OCI-LY3 (cell line): ENCODE measurements around the gene MOB3C.

Experiments used
- H2AFZ ChIP-seq: fragments of 200-600, 300-600 bp; shearing (Covaris generic); 2 replicates; pipeline ENCODE4 v1.6.0; 2014; ENCODE audit warnings: antibody characterized with exemption, low read depth, low read length
- H3K27ac ChIP-seq: fragments of 200-600, 300-600 bp; sonication (generic); 2 replicates; pipeline ENCODE4 v1.5.1; 2014; ENCODE audit warnings: mild to moderate bottlenecking, low read length, moderate library complexity, mixed read lengths
- H3K27me3 ChIP-seq: fragments of 200-600, 300-600 bp; sonication (generic); 2 replicates; pipeline ENCODE4 v1.6.1; 2014; ENCODE audit warnings: low read depth, low read length, mixed read lengths
- H3K36me3 ChIP-seq: fragments of 200-600, 300-600 bp; sonication (generic); replicated peaks from 2 replicates; pipeline ENCODE3; 2014; ENCODE audit warnings: low read depth, low read length, mixed read lengths
- H3K4me1 ChIP-seq: fragments of 300-600, 200-600 bp; sonication (generic); 2 replicates; pipeline ENCODE4 v1.6.1; 2014; ENCODE audit warnings: low read length, mixed read lengths
- H3K4me2 ChIP-seq: fragments of 200-600, 300-600 bp; sonication (generic); 2 replicates; pipeline ENCODE4 v1.6.1; 2014; ENCODE audit warnings: low read length, mixed read lengths
- H3K4me3 ChIP-seq: fragments of 300-600, 200-600 bp; sonication (generic); 2 replicates; pipeline ENCODE4 v1.5.1; 2014; ENCODE audit warnings: antibody characterized with exemption, mild to moderate bottlenecking, low read length, moderate library complexity
- H3K79me2 ChIP-seq: fragments of 300-600, 200-600 bp; shearing (Covaris generic); 2 replicates; pipeline ENCODE4 v1.6.1; 2014; ENCODE audit warnings: mild to moderate bottlenecking, low read length, mixed read lengths
- H3K9ac ChIP-seq: fragments of 300-600, 200-600 bp; shearing (Covaris generic); 2 replicates; pipeline ENCODE4 v1.6.0; 2014; ENCODE audit warnings: mild to moderate bottlenecking, low read length, moderate library complexity
- H3K9me3 ChIP-seq: fragments of 200-600, 300-600 bp; shearing (Covaris generic); 2 replicates; pipeline ENCODE4 v1.6.1; 2014; ENCODE audit warnings: low read length, mixed read lengths; ENCODE audit not compliant: insufficient read depth
- H4K20me1 ChIP-seq: fragments of 200-600, 300-600 bp; sonication (generic); 2 replicates; pipeline ENCODE4 v1.6.1; 2016; ENCODE audit warnings: low read length, mixed read lengths; ENCODE audit not compliant: insufficient read depth
- EZH2phosphoT487 ChIP-seq: fragments of 200-600 bp; shearing (Covaris generic); IDR thresholded peaks from 2 replicates; pipeline ENCODE4 v1.6.1; 2018; ENCODE audit warnings: antibody characterized with exemption, mixed run types, low read depth
- TF ChIP-seq, protein P1 (sequence below): fragments of 200-600, 300-600 bp; sonication (generic); IDR thresholded peaks from 2 replicates; pipeline ENCODE4 v1.5.1; 2014; ENCODE audit warnings: antibody characterized with exemption, low read length, low read depth

The MOB3C gene

DNA sequence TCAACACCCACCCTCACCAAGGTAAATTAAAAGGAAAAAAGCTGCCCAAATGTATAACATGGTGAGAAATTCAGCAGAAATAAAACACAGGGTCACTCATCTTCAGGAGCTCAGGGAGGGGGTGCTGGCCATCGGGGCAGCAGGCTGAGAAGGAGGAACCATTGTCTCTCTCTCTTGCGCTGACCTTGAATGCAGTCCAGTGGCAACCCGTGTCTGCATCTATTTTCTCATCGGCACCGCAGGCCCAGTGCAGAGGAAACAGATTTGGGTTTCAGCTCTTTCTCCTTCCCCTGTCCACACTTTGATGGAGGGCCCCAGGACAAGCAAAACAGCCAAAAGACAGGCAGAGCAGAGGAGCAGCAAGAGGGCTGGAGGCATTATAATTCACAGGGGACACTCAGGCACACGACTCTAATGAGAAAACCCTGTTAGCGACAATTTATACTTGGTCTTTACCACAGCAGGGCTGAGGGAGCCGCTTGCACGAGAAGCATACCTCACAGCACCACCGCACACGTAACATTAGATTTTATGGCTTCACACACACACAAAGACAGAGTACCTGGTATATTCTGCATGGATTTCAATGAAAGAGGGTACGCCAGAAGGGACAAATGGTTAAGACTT lies 31.2 kb downstream of the MOB3C start:
- no peak overlapping the region for H2AFZ ChIP-seq
- TF ChIP-seq, protein P1, sequence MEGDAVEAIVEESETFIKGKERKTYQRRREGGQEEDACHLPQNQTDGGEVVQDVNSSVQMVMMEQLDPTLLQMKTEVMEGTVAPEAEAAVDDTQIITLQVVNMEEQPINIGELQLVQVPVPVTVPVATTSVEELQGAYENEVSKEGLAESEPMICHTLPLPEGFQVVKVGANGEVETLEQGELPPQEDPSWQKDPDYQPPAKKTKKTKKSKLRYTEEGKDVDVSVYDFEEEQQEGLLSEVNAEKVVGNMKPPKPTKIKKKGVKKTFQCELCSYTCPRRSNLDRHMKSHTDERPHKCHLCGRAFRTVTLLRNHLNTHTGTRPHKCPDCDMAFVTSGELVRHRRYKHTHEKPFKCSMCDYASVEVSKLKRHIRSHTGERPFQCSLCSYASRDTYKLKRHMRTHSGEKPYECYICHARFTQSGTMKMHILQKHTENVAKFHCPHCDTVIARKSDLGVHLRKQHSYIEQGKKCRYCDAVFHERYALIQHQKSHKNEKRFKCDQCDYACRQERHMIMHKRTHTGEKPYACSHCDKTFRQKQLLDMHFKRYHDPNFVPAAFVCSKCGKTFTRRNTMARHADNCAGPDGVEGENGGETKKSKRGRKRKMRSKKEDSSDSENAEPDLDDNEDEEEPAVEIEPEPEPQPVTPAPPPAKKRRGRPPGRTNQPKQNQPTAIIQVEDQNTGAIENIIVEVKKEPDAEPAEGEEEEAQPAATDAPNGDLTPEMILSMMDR, result no peak
- TF ChIP-seq EZH2phosphoT487, result no peak
- no peak overlapping the region for H3K27ac ChIP-seq
- H3K9me3 ChIP-seq, result no peaks in the 10 kb centered on the region
- H3K27me3 ChIP-seq, result no peaks in the 10 kb centered on the region
- H3K4me3 ChIP-seq, result no peak overlapping the region
- no peak overlapping the region for H3K9ac ChIP-seq
- H4K20me1 ChIP-seq, result no peaks in the 10 kb centered on the region
- no peak overlapping the region for H3K4me2 ChIP-seq
- no peaks in the 10 kb centered on the region for H3K4me1 ChIP-seq
- peaks cover 3% of the 10 kb centered on the region for H3K36me3 ChIP-seq
- no peaks in the 10 kb centered on the region for H3K79me2 ChIP-seq

- H3K79me2 ChIP-seq, result no peaks in the 10 kb centered on the region
- no peak overlapping the region for H3K4me3 ChIP-seq
- H3K4me2 ChIP-seq, result no peak overlapping the region
- TF ChIP-seq EZH2phosphoT487, result no peak
- TF ChIP-seq, protein P1, result no peak
- H2AFZ ChIP-seq, result no peak overlapping the region
- no peak overlapping the region for H3K27ac ChIP-seq
- H3K36me3 ChIP-seq, result no peaks in the 10 kb centered on the region
- H3K27me3 ChIP-seq, result no peaks in the 10 kb centered on the region
- no peaks in the 10 kb centered on the region for H4K20me1 ChIP-seq
- no peak overlapping the region for H3K9ac ChIP-seq
- H3K4me1 ChIP-seq, result no peaks in the 10 kb centered on the region
- no peaks in the 10 kb centered on the region for H3K9me3 ChIP-seq
Measured at GRCh38 chr1:46583494-46583893, 33.1 kb downstream of the MOB3C start.

DNA sequence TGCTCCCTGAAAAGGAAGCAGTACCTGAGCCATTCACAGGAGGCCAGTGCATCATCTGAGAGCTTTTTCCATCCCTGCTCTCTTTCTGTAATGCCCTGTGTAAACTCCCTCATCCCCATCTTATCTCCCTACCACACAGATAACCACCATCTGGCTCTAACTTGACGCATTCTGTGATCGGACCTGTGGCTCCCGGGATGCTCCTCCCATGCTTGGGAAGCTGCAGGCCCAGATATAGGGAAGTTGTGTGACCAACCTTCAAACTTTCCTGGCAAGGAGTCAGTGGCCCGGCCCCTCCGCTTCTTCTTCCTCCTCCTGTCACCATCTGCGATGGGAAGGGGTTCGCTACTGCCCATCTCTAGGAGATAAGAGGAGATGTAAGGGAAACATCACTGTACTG lies 33.6 kb downstream of the MOB3C start:
- Histone ChIP-seq H3K36me3 (no peaks in the 10 kb centered on the region), H3K27ac (no peak overlapping the region), H4K20me1 (no peaks in the 10 kb centered on the region), H3K4me1 (no peaks in the 10 kb centered on the region), H3K4me3 (no peak overlapping the region), H3K27me3 (no peaks in the 10 kb centered on the region), H3K79me2 (no peaks in the 10 kb centered on the region), H3K9me3 (no peaks in the 10 kb centered on the region), H3K4me2 (no peak overlapping the region), H3K9ac (no peak overlapping the region), H2AFZ (no peak overlapping the region)
- TF ChIP-seq EZH2phosphoT487, result no peak
- TF ChIP-seq, protein P1, result no peak

- Histone ChIP-seq H3K27me3 (no peaks in the 10 kb centered on the region), H3K4me2 (no peak overlapping the region), H4K20me1 (no peaks in the 10 kb centered on the region), H3K9me3 (no peaks in the 10 kb centered on the region), H3K4me1 (no peaks in the 10 kb centered on the region), H3K79me2 (no peaks in the 10 kb centered on the region), H3K4me3 (no peak overlapping the region), H2AFZ (no peak overlapping the region), H3K9ac (no peak overlapping the region), H3K27ac (no peak overlapping the region), H3K36me3 (no peaks in the 10 kb centered on the region)
- no peak for TF ChIP-seq EZH2phosphoT487
- TF ChIP-seq, protein P1, result no peak
Measured at GRCh38 chr1:46581681-46582455, 34.7 kb downstream of the MOB3C start.
